Transverse colon (tissue), 4 donors: Measurements from ENCODE around the gene ZNF334. TPM values are rescaled to one million over a fixed set of nuclear protein-coding genes. Genes with fewer than 3 reads are reported as not detected.

Source experiments
- DNase-seq: peaks from one replicate; pipeline ENCODE4 v3.0.0-alpha.2; 2019
- H3K27ac ChIP-seq, 4 donors: fragments of 200-600 bp; sonication (generic); 2 replicates each; pipeline ENCODE4 v1.5.1; 2016 to 2018; ENCODE audit warnings: inconsistent platforms in 4 of 4
- H3K27me3 ChIP-seq: fragments of 200-600 bp; sonication (generic); 2 replicates; pipeline ENCODE4 v1.5.1; 2017; ENCODE audit warnings: inconsistent platforms
- H3K36me3 ChIP-seq, 4 donors: fragments of 200-600 bp; sonication (generic); 2 replicates each; pipeline ENCODE4 v1.5.1; 2017 to 2019; ENCODE audit warnings: inconsistent platforms in 4 of 4
- H3K4me1 ChIP-seq, 4 donors: fragments of 200-600 bp; sonication (generic); 2 replicates each; pipeline ENCODE4 v1.5.1; 2017 to 2020; ENCODE audit warnings: inconsistent platforms in 4 of 4
- H3K4me3 ChIP-seq, 4 donors: fragments of 200-600 bp; sonication (generic); 1 replicate in 1 of 4; 2 replicates in 3 of 4; pipeline versions ENCODE4 v1.5.1 to v1.6.1; 2017 to 2019; ENCODE audit warnings: inconsistent platforms in 4 of 4
- H3K9me3 ChIP-seq, 2 donors: fragments of 200-600 bp; sonication (generic); 2 replicates each; pipeline ENCODE4 v1.5.1; 2017 to 2019; ENCODE audit warnings: inconsistent platforms in 2 of 2
- CTCF ChIP-seq, 5 experiments: fragments of 200-600 bp in 3 of 5; fragments of 450-650 bp in 2 of 5; sonication (generic) in 3 of 5; IDR thresholded peaks; 1 replicate in 2 of 5; 2 replicates in 3 of 5; pipeline ENCODE4 v1.5.1; 2016 to 2017; ENCODE audit warnings: antibody characterized with exemption in 5 of 5, inconsistent platforms in 3 of 5, mild to moderate bottlenecking in 2 of 5, moderate library complexity in 1 of 5
- EP300 ChIP-seq: sonication (generic); formaldehyde crosslinking; IDR thresholded peaks from one replicate; pipeline ENCODE4 v1.6.1; 2017; ENCODE audit warnings: antibody characterized with exemption, low read depth
- POLR2A ChIP-seq: fragments of 450-650 bp; IDR thresholded peaks from one replicate; pipeline ENCODE4 v1.6.1; 2016; ENCODE audit warnings: antibody characterized with exemption, mild to moderate bottlenecking, moderate library complexity
- POLR2AphosphoS5 ChIP-seq, 3 donors: sonication (generic); formaldehyde crosslinking; IDR thresholded peaks; one replicate each; pipeline ENCODE4 v1.6.1; 2016; ENCODE audit warnings: antibody characterized with exemption in 3 of 3
- WGBS, 2 donors: methylation state at CpG; one replicate each; pipeline ENCODE4 v1.1.5; 2018; ENCODE audit warnings: low coverage in 1 of 2; 5-methylcytosine and 5-hydroxymethylcytosine counted together
- in situ Hi-C, 4 donors: fragments of 200-750 bp; cut with MboI; loops; one replicate each; pipeline versions ENCODE4 v1.15.0 to v1.15.1; 2017; ENCODE audit warnings: low sequenced_read_pairs in 3 of 4, low pct_ligation_motif_present in 1 of 4, low pct_unique_long_range_greater_than_20kb in 1 of 4
- intact Hi-C: fragments of 100-400 bp; cut with DNase I; formaldehyde crosslinking; loops from one replicate; pipeline ENCODE4 v1.15.1; 2023; ENCODE audit warnings: low total_unique reads
- total RNA-seq, 4 donors: library from RNA; depleted of rRNA; stranded (reverse); fragments of >200 nt; gene quantifications; one replicate each; pipeline ENCODE4 v1.1.0, GENCODE V29; 2016

Gene ZNF334
- total RNA-seq, 4 donors from 2014 or later = 1.9 to 7.1 (median 4.7) TPM

- Histone ChIP-seq H3K27ac (no peak overlapping the region), H3K9me3 (peaks cover 28% of the 10 kb centered on the region in 2 donors), H3K4me3 (no peak overlapping the region), H3K36me3 (no peaks in the 10 kb centered on the region), H3K4me1 (no peaks in the 10 kb centered on the region), H3K27me3 (peaks cover 2% of the 10 kb centered on the region)
- TF ChIP-seq POLR2AphosphoS5 (IDR thresholded peaks at IDR 0.05) (no peak), CTCF (IDR thresholded peaks at IDR 0.05) (no peak), EP300 (no peak), POLR2A (no peak)
- in situ Hi-C loops (loop anchor here in 1 of 4 donors (25.0 kb wide), 1 partner anchor 182 kb away; the partner anchor contains the start of gene TP53RK), intact Hi-C loops (no loop called here)
- DNase-seq = no peak
- WGBS, 2 donors = 86 to 93% methylated on average over 3 of the region's 3 CpGs
Observed at GRCh38 chr20:46505506-46505905, 7.9 kb downstream of the ZNF334 start.

- H3K4me1 ChIP-seq = no peaks in the 10 kb centered on the region
- intact Hi-C loops = no loop called here
- H3K27ac ChIP-seq = no peak overlapping the region
- no peak for TF ChIP-seq CTCF (IDR thresholded peaks at IDR 0.05)
- TF ChIP-seq POLR2AphosphoS5 (IDR thresholded peaks at IDR 0.05) = no peak
- TF ChIP-seq EP300 = no peak
- no peak for TF ChIP-seq POLR2A
- no peak overlapping the region for H3K4me3 ChIP-seq
- no peaks in the 10 kb centered on the region for H3K36me3 ChIP-seq
- 91 to 92% methylated on average over 6 of the region's 6 CpGs for WGBS, 2 donors
- no peak for DNase-seq
- peaks cover 2% of the 10 kb centered on the region for H3K27me3 ChIP-seq
- in situ Hi-C loops = loop anchor here in 1 of 4 donors (25.0 kb wide), 1 partner anchor 185 kb away; the partner anchor contains the start of gene TP53RK
- peaks cover 29 to 32% of the 10 kb centered on the region in 2 donors for H3K9me3 ChIP-seq
Observed at GRCh38 chr20:46501961-46502360, 11.4 kb downstream of the ZNF334 start.

- H3K27me3 ChIP-seq = peaks cover 2% of the 10 kb centered on the region
- TF ChIP-seq CTCF (IDR thresholded peaks at IDR 0.05) (no peak), POLR2AphosphoS5 (IDR thresholded peaks at IDR 0.05) (no peak), POLR2A (no peak), EP300 (no peak)
- DNase-seq = no peak
- no peak overlapping the region for H3K27ac ChIP-seq
- peaks cover 29 to 32% of the 10 kb centered on the region in 2 donors for H3K9me3 ChIP-seq
- intact Hi-C loops (no loop called here), in situ Hi-C loops (loop anchor here in 1 of 4 donors (25.0 kb wide), 1 partner anchor 186 kb away; the partner anchor contains the start of gene TP53RK)
- 87 to 95% methylated on average over 3 to 5 of the region's 5 CpGs for WGBS, 2 donors
- no peaks in the 10 kb centered on the region for H3K36me3 ChIP-seq
- H3K4me1 ChIP-seq = no peaks in the 10 kb centered on the region
- H3K4me3 ChIP-seq = no peak overlapping the region
Observed at GRCh38 chr20:46501337-46501942, 11.9 kb downstream of the ZNF334 start.

- intact Hi-C loops = loop anchor here (5.0 kb wide), 1 partner anchor 207 kb away; no protein-coding TSS in a partner anchor
- TF ChIP-seq POLR2AphosphoS5 (IDR thresholded peaks at IDR 0.05) = no peak
- TF ChIP-seq CTCF (IDR thresholded peaks at IDR 0.05) = no peak
- no peak for TF ChIP-seq EP300
- no peak for TF ChIP-seq POLR2A
- Histone ChIP-seq H3K4me1 (no peaks in the 10 kb centered on the region), H3K27ac (no peak overlapping the region), H3K27me3 (peaks cover 11% of the 10 kb centered on the region), H3K36me3 (no peaks in the 10 kb centered on the region), H3K4me3 (no peak overlapping the region), H3K9me3 (no peaks in the 10 kb centered on the region)
- WGBS, 2 donors = 41 to 42% methylated on average over 2 to 4 of the region's 4 CpGs
- no peak for DNase-seq
- in situ Hi-C loops = no loop called here
Observed at GRCh38 chr20:46494077-46494476, 19.3 kb downstream of the ZNF334 start.
